Fibroblast of the aortic adventitia (primary cell): ENCODE data around the gene AFF2. TPM values are rescaled to one million over a fixed set of nuclear protein-coding genes. Genes with fewer than 3 reads are reported as not detected.
A peak's percentile ranks its signal among the peaks of the same experiment; 100 is the strongest.

Source experiments
- DNase-seq: peaks from one replicate; pipeline ENCODE4 v3.0.0-alpha.2; 2010; ENCODE audit warnings: low read depth
- H3K4me3 ChIP-seq: 2 replicates; pipeline ENCODE4 v1.5.1; 2011; ENCODE audit warnings: low read depth, mild to moderate bottlenecking, control low read depth, low read length, moderate library complexity
- CTCF ChIP-seq: IDR thresholded peaks from 2 replicates; pipeline ENCODE4 v1.5.1; 2011; ENCODE audit warnings: mild to moderate bottlenecking, low read length, control low read depth, inconsistent platforms; ENCODE audit not compliant: insufficient read depth
- total RNA-seq: library from RNA; depleted of rRNA; stranded (reverse); fragments of >200 nt; gene quantifications from 2 replicates; pipeline ENCODE4 v1.2.3, GENCODE V29; 2012; ENCODE audit warnings: low replicate concordance

AFF2 gene
- total RNA-seq, 1 donor, result 6.6 TPM

- DNase-seq, result no peak
- H3K4me3 ChIP-seq, result no peak overlapping the region
- TF ChIP-seq CTCF, result no peak
Observed at GRCh38 chrX:148592595-148592994, 92.2 kb downstream of the AFF2 start.

GRCh38 chrX:148593146-148593545, 92.7 kb downstream of the AFF2 start:
- H3K4me3 ChIP-seq, result no peak overlapping the region
- TF ChIP-seq CTCF, result no peak
- no peak for DNase-seq

- H3K4me3 ChIP-seq, result no peak overlapping the region
- no peak for TF ChIP-seq CTCF
- no peak for DNase-seq
Observed at GRCh38 chrX:148593987-148594386, 93.6 kb downstream of the AFF2 start.

GRCh38 chrX:148599404-148599803, 99.0 kb downstream of the AFF2 start:
- DNase-seq, result no peak
- no peak overlapping the region for H3K4me3 ChIP-seq
- TF ChIP-seq CTCF, result no peak

GRCh38 chrX:148600131-148600530, 99.7 kb downstream of the AFF2 start:
- TF ChIP-seq CTCF, result no peak
- H3K4me3 ChIP-seq, result no peak overlapping the region
- DNase-seq, result no peak

- no peak for DNase-seq
- TF ChIP-seq CTCF, result no peak
- no peak overlapping the region for H3K4me3 ChIP-seq
Observed at GRCh38 chrX:148600581-148600980, 100.2 kb downstream of the AFF2 start.

- no peak overlapping the region for H3K4me3 ChIP-seq
- DNase-seq, result peak; percentile 34
- peak; percentile 11 for TF ChIP-seq CTCF
Observed at GRCh38 chrX:148601034-148601433, 100.6 kb downstream of the AFF2 start.
